Mesodermal cell (in vitro differentiated cells): ENCODE measurements around the gene PPP1R3G.
"Not testable (repeated sequence)": the region's sequence is repeated elsewhere in the genome, so short reads cannot be mapped to it uniquely, and the experiment has no call there.

Experiments used
- H3K27ac ChIP-seq: 2 replicates; pipeline ENCODE4 v1.7.0; 2013; ENCODE audit warnings: mild to moderate bottlenecking, low read depth, low read length, moderate library complexity; ENCODE audit not compliant: severe bottlenecking
- H3K36me3 ChIP-seq: 2 replicates; pipeline ENCODE4 v1.7.1; 2013; ENCODE audit warnings: mild to moderate bottlenecking, low read length, moderate library complexity; ENCODE audit not compliant: control insufficient read depth, insufficient read depth
- H3K4me1 ChIP-seq: one replicate; pipeline ENCODE4 v1.7.1; 2013; ENCODE audit warnings: mild to moderate bottlenecking, low read length; ENCODE audit not compliant: insufficient read depth, control insufficient read depth, poor library complexity, severe bottlenecking
- H3K4me3 ChIP-seq: 2 replicates; pipeline ENCODE4 v1.7.0; 2013; ENCODE audit warnings: low read length, control low read depth, mild to moderate bottlenecking; ENCODE audit not compliant: insufficient read depth, poor library complexity, severe bottlenecking; ENCODE audit errors: extremely low read depth
- H3K9me3 ChIP-seq: 2 replicates; pipeline ENCODE4 v1.7.1; 2013; ENCODE audit warnings: mild to moderate bottlenecking, low read length, moderate library complexity; ENCODE audit not compliant: control insufficient read depth
- WGBS, 2 experiments: methylation state at CpG; one replicate each; pipeline ENCODE4 v1.1.5; 2013; ENCODE audit warnings: missing lambda C conversion rate in 2 of 2; ENCODE audit not compliant: insufficient coverage in 2 of 2; 5-methylcytosine and 5-hydroxymethylcytosine counted together

Gene PPP1R3G

GRCh38 chr6:5116243-5116991 lies 31.3 kb downstream of the PPP1R3G start:
- no peaks in the 10 kb centered on the region for H3K36me3 ChIP-seq
- no peak overlapping the region for H3K27ac ChIP-seq
- no peaks in the 10 kb centered on the region for H3K9me3 ChIP-seq
- peaks cover 15% of the 10 kb centered on the region for H3K4me1 ChIP-seq
- WGBS, 2 experiments, result 87 to 89% methylated on average over 4 to 6 of the region's 9 CpGs
- H3K4me3 ChIP-seq, result no peak overlapping the region

DNA sequence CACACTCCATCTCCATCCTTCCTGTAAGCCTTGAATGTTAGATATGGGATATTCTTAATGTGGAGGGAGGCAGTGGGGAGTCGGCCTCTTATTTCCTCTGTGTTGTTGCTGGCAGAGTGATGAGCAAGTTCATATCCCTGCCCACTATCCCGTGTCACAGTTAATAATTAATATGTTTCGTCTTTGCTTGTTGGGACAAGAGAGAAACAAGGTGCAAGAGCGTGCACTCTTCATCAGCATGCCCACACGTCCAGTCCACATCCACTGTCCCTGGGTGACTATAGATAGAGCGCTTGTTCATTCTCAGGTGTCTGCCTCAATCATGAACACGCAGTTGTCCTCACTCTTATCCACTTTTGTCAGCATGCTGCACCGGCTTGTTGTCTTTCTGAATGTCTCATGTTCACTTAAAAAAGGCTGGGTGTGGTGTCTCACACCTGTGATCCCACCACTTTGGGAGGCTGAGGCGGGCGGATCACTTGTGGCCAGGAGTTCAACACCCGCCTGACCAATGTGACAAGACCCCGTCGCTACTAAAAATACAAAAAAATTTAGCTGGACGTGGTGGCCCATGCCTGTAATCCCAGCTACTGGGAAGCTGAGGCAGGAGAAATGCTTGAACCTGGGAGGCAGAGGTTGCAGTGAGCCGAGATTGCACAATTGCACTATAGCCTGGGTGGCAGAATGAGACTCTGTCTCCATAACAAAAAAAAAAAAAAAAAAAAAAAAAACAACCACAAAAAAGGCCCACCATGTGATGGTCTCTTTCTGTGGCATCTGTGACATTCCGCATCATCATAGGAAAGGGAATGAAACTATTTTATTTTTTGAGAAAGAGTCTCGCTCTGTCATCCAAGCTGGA lies 34.2 kb downstream of the PPP1R3G start:
- no peak overlapping the region for H3K27ac ChIP-seq
- 93 to 96% methylated on average over 9 to 13 of the region's 17 CpGs for WGBS, 2 experiments
- no peaks in the 10 kb centered on the region for H3K4me1 ChIP-seq

DNA sequence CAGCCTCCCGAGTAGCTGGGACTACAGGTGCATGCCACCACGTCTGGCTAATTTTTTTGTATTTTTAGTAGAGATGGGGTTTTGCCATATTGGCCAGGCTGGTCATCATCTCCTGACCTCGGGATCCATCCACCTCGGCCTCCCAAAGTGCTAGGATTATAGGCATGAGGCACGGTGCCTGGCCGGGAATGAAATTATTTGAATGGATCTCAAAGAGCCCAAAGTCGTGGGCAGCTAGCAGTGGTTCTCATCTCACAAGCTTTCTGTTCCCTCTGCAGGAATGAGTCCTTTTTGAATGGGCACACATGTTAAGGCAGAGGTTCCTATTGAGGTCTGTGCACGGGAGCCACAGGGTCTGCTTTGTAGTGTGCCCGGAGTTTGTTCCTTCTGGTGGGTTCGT lies 34.9 kb downstream of the PPP1R3G start:
- WGBS, 2 experiments, result 91 to 98% methylated on average over 7 to 10 of the region's 10 CpGs
- no peaks in the 10 kb centered on the region for H3K9me3 ChIP-seq
- peaks cover 2% of the 10 kb centered on the region for H3K4me1 ChIP-seq
- H3K27ac ChIP-seq, result no peak overlapping the region
- H3K4me3 ChIP-seq, result no peak overlapping the region
- no peaks in the 10 kb centered on the region for H3K36me3 ChIP-seq

More for the DNA sequence above, 34.2 kb downstream of the PPP1R3G start:
- no peaks in the 10 kb centered on the region for H3K36me3 ChIP-seq
- no peaks in the 10 kb centered on the region for H3K9me3 ChIP-seq
- H3K4me3 ChIP-seq, result no peak overlapping the region

GRCh38 chr6:5120543-5120942 lies 35.4 kb downstream of the PPP1R3G start:
- 95 to 97% methylated on average over 7 to 8 of the region's 8 CpGs for WGBS, 2 experiments
- H3K36me3 ChIP-seq, H3K9me3 ChIP-seq, H3K27ac ChIP-seq, H3K4me3 ChIP-seq, H3K4me1 ChIP-seq: not testable (repeated sequence)

GRCh38 chr6:5121479-5121878 lies 36.3 kb downstream of the PPP1R3G start:
- 93 to 94% methylated on average over 5 of the region's 6 CpGs for WGBS, 2 experiments
- H3K4me1 ChIP-seq, result peaks cover 12% of the 10 kb centered on the region
- no peak overlapping the region for H3K27ac ChIP-seq

DNA sequence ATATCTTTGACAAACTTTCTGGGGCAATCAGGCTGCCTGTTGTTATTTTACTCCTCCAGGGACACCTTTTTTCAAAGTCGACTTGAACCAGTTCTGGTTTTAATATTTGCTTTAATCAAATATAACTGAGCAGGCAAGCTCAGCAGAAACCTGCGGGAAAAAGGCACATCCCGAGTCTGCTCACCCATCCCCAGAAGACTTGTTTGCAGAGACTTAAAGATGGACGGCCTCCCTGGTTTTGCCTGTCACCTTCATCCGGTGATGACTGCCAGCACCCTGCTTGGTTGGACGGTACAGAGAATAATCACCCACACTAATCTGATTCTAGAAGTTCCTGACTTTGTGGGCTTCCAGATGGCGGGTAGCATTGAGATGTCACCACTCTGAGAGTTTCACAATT lies 36.8 kb downstream of the PPP1R3G start:
- H3K4me3 ChIP-seq, result no peak overlapping the region
- no peaks in the 10 kb centered on the region for H3K36me3 ChIP-seq
- WGBS, 2 experiments, result 85 to 91% methylated on average over 4 to 5 of the region's 7 CpGs

More at GRCh38 chr6:5121479-5121878, 36.3 kb downstream of the PPP1R3G start:
- Histone ChIP-seq H3K36me3 (no peaks in the 10 kb centered on the region), H3K4me3 (no peak overlapping the region), H3K9me3 (no peaks in the 10 kb centered on the region)

GRCh38 chr6:5122504-5123112 lies 37.5 kb downstream of the PPP1R3G start:
- Histone ChIP-seq H3K4me3 (no peak overlapping the region), H3K36me3 (no peaks in the 10 kb centered on the region)
- WGBS, 2 experiments, result 93 to 95% methylated on average over 10 to 16 of the region's 18 CpGs

More for the DNA sequence above, 36.8 kb downstream of the PPP1R3G start:
- Histone ChIP-seq H3K9me3 (no peaks in the 10 kb centered on the region), H3K4me1 (peaks cover 17% of the 10 kb centered on the region), H3K27ac (no peak overlapping the region)

DNA sequence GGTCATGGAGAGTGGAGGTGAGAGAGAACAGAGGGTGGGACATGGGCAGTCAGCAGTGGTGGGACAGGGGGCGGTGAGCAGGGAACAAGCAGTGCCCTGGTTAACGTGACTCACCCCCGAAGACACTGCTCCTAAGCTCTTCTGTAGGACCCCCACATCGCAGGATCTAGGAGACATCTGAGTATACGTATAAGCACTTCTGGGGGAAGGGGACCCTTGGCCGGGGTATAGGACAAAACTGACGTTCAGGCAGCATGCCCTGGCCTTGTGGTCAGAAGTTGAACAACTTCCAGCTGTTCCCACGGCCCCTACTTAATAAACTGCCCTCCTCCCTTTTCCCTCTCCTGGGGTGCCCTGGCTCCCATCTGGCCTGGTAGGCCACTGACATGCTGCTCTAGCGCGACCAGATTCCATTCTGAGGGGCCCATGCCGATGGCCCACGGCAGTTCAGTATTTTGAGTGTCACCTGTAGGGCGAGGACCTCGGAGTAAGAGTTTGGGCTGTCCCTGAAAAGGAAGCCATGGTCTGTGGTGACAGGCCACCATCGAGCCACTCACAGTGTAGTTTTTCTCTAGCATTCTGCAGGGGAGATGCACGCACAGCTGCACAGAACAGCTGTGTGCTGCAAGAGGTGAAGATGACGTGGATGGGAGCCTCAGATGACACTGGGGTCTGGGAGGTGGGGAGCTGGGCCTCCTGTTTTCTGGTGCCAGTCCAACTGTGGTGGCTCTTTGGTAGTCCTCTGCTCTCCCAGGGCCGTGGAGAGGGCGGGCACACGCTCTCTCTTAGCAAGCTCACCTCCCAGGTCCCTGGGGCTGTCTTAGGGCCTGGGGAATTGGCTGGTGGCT lies 38.4 kb downstream of the PPP1R3G start:
- peaks cover 17% of the 10 kb centered on the region for H3K4me1 ChIP-seq
- WGBS, 2 experiments, result 97 to 99% methylated on average over 20 of the region's 20 CpGs
- H3K4me3 ChIP-seq, result no peak overlapping the region
- H3K27ac ChIP-seq, result no peak overlapping the region
- no peaks in the 10 kb centered on the region for H3K9me3 ChIP-seq
- no peaks in the 10 kb centered on the region for H3K36me3 ChIP-seq

More at GRCh38 chr6:5122504-5123112, 37.5 kb downstream of the PPP1R3G start:
- peaks cover 17% of the 10 kb centered on the region for H3K4me1 ChIP-seq
- no peak overlapping the region for H3K27ac ChIP-seq
- no peaks in the 10 kb centered on the region for H3K9me3 ChIP-seq

- H3K4me3 ChIP-seq, result no peak overlapping the region
- no peak overlapping the region for H3K27ac ChIP-seq
- H3K9me3 ChIP-seq, result no peaks in the 10 kb centered on the region
- H3K4me1 ChIP-seq, result peaks cover 17% of the 10 kb centered on the region
- WGBS, 2 experiments, result 96 to 98% methylated on average over 7 to 8 of the region's 8 CpGs
- H3K36me3 ChIP-seq, result no peaks in the 10 kb centered on the region
Measured at GRCh38 chr6:5124526-5124925, 39.4 kb downstream of the PPP1R3G start.
